Fibroblast of gingiva (primary cell): ENCODE results near the gene CAPN8.

ENCODE experiments used
- DNase-seq: peaks from one replicate; pipeline ENCODE4 v3.0.0-alpha.2; 2011; ENCODE audit warnings: low read depth

CAPN8 gene

GRCh38 chr1:223702735-223703667 lies 37.5 kb upstream of the CAPN8 start:
- DNase-seq = peak; percentile 71

DNA sequence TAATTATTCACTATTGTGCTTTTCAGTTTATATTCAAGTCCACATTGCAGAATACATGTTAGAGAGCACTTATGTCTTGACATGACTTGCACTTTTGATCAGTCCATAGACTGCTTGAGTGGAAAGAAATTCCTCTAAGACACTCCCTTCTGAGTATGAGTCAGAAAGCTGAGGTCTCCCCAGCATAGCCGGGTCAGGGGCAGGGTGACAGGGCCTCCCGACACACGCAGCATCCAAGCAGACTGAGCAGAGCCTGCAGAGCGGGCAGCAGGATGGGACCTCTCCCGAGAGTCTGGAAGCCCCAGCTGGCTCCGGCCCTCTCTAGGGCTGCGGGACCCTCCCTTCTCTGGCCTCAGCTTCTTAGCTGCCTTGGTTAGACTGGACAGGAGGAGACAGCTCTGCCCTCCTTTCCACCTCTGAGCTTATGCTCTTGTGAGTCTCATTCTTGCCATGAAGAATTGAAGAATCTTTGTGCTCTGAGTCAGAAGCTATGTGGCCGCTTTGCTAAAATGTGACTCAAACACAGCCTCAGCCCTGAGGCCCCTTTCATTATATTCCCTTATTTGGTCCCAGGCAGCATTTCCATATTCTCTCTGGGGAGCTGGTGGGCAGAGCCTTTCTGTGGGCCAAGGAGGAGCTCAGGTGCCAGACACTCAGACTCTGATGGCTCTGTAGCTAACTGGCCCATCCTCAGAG lies 35.6 kb upstream of the CAPN8 start:
- peak; percentile 94 for DNase-seq

DNA sequence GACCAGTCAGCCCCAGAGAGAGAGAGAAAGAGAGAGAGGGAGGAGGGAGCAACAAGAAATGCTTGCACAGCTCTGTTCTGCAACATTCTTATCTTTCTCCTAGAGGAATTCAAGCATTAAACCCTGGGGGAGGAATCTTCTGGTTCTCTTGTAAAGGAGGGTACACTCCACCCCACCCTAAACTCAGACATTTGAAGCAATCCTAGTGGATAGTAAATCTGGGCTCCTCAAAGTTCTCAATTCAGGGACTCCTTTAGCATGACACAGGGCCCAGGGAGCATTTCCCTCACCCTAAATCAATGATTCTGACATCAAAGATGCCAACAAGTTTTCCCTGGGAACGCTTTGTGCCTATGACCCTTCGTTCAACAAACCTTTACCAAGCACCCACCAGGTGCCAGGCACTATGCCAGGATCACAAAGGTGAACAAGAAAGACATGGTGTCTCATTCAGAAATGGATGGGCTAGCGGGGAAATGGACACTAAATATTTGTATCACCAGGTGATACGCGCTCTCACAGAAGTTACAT lies 35.0 kb upstream of the CAPN8 start:
- DNase-seq = peak; percentile 37

DNA sequence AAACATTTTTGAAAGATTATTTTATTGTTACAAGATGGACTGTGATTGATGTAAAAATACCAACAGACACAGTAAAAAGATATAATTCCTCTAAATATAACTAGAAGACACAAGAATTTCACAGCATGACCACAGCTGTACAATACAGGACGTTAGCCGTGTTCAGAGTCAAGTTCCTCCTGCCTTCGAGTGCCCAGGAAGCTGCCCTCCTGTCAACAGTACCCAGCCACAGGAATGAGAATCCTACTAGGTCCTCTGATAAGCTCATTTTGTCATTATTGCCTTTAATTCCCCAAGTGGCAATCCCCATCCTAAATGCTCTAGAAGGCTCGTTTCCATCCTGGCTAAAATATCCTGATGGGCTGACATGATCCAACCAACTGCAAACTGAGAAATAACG lies 30.4 kb upstream of the CAPN8 start:
- DNase-seq = no peak

- DNase-seq = no peak
Measured at GRCh38 chr1:223695014-223695548, 29.6 kb upstream of the CAPN8 start.

GRCh38 chr1:223691121-223691520 lies 25.6 kb upstream of the CAPN8 start:
- DNase-seq = no peak

DNA sequence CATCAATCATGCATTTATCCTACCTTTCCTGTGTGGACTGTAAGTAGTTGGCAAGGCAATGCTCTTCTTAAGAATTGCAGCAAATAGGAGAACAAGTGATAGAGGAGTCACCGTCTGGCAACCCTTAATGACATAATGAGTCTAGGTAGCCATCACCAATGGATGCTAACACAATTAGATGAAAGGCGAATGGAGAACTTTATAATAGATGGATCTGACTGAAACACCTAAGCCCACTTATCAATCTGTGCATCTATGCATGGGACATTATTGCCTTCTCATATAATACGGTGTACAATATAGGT lies 18.9 kb upstream of the CAPN8 start:
- no peak for DNase-seq

- no peak for DNase-seq
Measured at GRCh38 chr1:223683586-223684487, 18.3 kb upstream of the CAPN8 start.

- no peak for DNase-seq
Measured at GRCh38 chr1:223682502-223682901, 17.0 kb upstream of the CAPN8 start.

DNA sequence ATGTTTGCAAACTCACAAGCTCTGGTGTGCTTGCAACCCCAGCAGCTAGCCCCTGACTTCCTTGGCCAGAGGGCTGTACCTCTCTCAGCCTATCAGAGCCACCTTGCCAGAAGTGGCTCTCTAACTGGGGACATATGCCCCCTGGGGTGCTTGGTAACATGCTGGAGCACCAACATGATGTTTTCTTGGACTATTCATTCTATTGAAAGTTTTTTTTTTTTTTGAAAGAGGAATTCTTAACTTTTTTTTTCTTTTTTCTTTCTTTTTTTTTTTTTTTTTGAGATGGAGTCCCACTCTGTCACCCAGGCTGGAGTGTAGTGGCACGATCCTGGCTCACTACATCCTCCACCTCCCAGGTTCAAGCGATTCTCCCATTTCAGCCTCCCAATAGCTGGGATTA lies 14.7 kb upstream of the CAPN8 start:
- DNase-seq = no peak

DNA sequence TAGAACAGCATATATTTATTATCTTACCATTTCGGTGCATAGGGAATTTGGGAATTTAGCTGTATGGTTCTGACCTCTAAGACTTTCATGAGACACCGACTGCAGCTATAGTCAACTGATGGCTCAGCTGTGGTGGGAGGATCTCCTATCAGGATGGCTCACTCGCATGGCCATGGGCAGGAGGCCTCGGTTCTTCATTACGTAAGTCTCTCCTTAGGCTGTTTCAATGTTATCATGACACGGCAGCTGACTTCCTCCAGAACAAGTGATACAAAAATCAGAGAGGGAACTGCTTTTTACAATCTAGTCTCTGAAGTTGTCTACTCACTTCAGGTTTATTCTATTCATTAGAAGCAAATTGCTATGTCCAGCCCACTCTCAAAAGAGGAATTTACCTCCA lies 13.3 kb upstream of the CAPN8 start:
- no peak for DNase-seq

DNA sequence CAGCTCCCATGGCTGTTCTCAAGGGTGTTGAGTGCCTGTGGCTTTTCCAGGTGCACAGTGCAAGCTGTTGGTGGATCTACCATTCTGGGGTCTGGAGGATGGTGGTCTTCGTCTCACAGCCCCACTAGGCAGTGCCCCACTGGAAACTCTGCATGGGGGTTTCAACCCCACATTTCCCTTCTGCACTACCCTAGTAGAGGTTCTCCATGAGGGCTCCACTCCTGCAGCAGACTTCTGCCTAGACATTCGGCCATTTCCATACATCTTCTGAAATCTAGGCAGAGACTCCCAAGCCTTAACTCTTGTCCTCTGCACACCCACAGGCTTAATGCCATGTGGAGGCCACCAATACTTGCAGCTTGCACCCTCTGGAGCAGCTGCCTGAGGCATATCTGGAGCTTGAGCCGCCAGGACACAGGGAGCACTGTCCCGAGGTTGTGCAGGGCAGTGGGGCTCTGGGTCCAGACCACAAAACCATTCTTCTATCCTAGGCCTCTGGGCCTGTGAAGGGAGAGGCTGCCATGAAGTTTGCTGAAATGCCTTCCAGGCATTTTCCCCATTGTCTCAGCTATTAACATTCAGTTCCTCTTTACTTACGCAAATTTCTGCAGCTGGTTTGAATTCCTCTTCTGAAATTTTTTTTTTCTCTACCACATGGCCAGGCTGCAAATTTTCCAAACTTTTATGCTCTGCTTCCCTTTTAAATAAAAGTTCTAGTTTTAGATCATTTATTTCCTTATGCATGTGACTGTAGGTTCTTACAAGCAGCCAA lies 8.8 kb upstream of the CAPN8 start:
- DNase-seq = no peak

DNA sequence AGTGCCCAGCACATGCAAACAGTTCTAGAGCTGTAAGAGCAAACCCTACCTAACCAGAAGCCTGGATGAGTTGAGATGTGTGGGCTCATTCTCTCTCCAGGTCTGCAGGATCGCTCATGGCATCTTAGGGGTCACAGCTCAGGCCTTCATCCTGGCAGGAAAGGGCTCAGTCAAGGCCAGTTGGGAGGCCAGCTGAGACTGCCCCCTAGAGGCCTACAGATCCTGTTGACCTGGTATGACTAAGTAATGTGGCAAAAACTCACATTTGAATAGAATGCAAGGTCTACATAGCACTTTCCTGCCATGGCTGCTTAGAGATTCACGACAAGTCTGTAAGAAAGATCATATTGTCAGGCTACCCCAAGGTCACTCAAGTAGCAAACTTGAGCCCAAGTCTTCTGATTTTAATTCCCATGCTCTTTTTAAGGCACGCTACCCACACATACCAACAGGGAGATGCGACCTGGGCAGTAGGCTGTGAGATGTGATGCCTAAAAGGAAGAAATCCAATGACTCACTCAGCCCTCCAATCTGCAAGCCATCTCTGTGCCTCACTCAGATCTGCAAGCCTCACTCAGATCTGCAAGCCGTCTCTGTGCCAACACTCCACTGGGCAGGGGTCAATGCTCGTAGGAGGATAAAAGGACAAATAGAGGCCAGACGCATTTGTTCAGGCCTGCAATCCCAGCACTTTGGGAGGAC lies 5.1 kb upstream of the CAPN8 start:
- no peak for DNase-seq

DNA sequence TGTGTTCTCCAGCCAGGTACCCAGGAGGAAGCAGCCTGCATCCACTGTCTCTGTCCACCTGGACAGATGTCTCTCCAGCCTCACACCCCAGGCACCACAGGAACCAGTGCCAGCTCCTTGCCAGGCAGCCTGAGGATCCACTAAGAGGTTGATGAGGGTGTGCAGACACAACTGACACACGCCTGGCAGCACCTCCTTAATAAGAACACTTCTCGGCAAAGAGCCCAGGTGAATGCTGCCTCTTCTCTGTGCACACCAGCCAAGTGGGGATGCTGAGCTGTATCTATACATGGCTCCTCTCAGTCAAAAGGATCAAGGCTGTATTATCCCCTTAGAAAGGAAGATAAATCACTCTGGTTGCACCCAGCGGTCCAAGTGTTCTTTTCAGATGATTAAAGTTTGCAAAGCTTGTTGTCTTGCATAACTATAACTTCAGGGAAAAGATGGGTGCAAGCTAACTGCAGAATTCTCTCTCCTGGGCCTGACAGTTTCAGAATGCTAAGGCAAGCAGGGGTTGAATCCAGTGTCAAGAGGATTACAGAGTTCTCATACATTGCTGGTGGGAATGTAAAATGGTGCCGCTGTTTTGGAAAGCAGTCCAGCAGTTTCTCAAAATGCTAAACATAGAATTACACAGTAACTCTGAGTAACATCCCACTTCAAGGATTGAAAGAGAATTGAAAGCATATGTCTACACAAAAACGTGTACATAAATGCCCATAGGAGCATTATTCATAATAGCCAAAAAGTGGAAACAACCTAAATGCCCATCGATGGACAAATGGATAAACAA lies 3.7 kb upstream of the CAPN8 start:
- DNase-seq = no peak

DNA sequence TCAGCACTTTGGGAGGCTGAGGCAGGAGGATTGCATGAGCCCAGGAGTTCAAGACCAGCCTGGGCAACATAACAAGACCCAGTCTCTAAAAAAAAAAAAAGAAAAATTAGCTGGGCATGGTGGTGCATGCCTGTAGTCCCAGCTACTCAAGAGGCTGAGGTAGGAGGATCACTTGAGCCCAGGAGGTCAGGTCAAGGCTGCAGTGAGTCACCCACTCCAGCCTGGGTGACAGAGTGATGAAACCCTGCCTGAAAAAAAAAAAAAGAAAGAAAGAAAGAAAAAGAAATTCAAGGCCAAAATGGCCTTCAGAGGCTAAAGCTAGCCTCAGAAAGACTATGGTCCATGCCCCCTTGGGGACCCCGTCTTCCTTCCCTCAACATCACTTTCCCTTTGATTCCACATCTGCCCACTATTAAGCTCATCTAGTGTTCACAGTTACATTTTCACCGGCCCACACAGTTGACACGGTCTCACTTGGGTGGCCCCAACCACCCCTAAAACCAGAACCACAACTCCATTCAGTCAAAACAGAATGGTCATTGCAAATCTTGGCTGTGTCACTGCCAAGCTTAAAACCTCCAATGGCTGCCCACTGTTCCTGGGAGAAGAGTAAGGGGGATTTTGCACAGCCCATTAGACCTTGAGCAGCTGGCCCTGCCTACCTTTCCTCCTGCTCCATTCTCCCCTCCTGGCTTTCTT lies 2.1 kb upstream of the CAPN8 start:
- DNase-seq = no peak

GRCh38 chr1:223664106-223664505 lies 1.4 kb downstream of the CAPN8 start:
- DNase-seq = no peak

DNA sequence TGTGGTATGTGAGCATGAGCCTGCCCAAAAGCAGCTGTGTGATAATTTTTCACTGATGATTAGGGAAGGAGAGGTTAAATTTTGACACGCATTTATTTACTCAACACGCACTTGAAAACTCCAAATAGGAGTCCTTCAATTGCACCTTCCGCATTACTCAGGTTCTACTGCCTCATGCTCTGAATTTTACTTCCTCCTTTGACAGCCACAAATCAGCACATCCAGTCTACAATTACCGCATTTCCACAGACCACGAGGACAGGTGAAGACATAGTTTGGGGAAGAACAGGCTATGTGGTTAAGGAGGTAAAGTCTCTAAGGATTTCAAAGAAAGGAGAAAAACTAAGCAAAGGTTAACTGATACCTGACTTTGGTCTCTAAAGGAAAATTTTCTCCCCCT lies 2.6 kb downstream of the CAPN8 start:
- DNase-seq = no peak

GRCh38 chr1:223659711-223660110 lies 5.8 kb downstream of the CAPN8 start:
- no peak for DNase-seq

- no peak for DNase-seq
Measured at GRCh38 chr1:223657978-223658377, 7.5 kb downstream of the CAPN8 start.
